ENCODE measurements around the gene NBEA.

GRCh38 chr13:35136585-35136984 lies 194.5 kb downstream of the NBEA start:
- TF ChIP-seq CTCF (IDR thresholded peaks at IDR 0.05), result no peak
- no peak for TF ChIP-seq POLR2A (IDR thresholded peaks at IDR 0.05)

Measured in thyroid gland (tissue), 4 donors.